ENCODE measurements around the gene ZNF440.

ZNF440 gene

GRCh38 chr19:11787536-11787935 is 26.5 kb upstream of the ZNF440 start:
- no peak overlapping the region for H3K4me3 ChIP-seq (ENCODE audit: low read length)
- peaks cover 17% of the 10 kb centered on the region for H3K36me3 ChIP-seq (ENCODE audit: control insufficient read depth, low read length)
- no peak overlapping the region for H3K4me2 ChIP-seq (ENCODE audit: low read length)
- no peaks in the 10 kb centered on the region for H4K20me1 ChIP-seq (ENCODE audit: control insufficient read depth, insufficient read depth, low read depth, low read length)
- H3K9me3 ChIP-seq (ENCODE audit: control insufficient read depth, insufficient read depth, low read length): peaks cover 23% of the 10 kb centered on the region
- no peaks in the 10 kb centered on the region for H3K79me2 ChIP-seq (ENCODE audit: control insufficient read depth, low read length)
- no peaks in the 10 kb centered on the region for H3K9me2 ChIP-seq (replicated peaks; ENCODE audit: control insufficient read depth, low read length)
- H3F3A ChIP-seq (ENCODE audit: control insufficient read depth, insufficient read depth): no peaks in the 10 kb centered on the region
- TF ChIP-seq EZH2phosphoT487 (IDR thresholded peaks at IDR 0.05; ENCODE audit: borderline replicate concordance, low read length) (no peak), CTCF (IDR thresholded peaks at IDR 0.05; ENCODE audit: low read depth, low read length, poor library complexity, severe bottlenecking) (no peak)
- no peaks in the 10 kb centered on the region for H3K4me1 ChIP-seq (ENCODE audit: control insufficient read depth, low read length)
- H3K27me3 ChIP-seq (ENCODE audit: control insufficient read depth, low read length): no peaks in the 10 kb centered on the region
- no peak overlapping the region for H3K27ac ChIP-seq (ENCODE audit: low read depth, low read length)

GRCh38 chr19:11792942-11793341 is 21.1 kb upstream of the ZNF440 start:
- Histone ChIP-seq H4K20me1 (ENCODE audit: control insufficient read depth, insufficient read depth, low read depth, low read length) (no peaks in the 10 kb centered on the region), H3K9me2 (replicated peaks; ENCODE audit: control insufficient read depth, low read length) (no peaks in the 10 kb centered on the region), H3F3A (ENCODE audit: control insufficient read depth, insufficient read depth) (0 out of 2 replicates have a peak, but pooled peaks cover 4% of the 10 kb centered on the region), H3K9me3 (ENCODE audit: control insufficient read depth, insufficient read depth, low read length) (peaks cover 6% of the 10 kb centered on the region; the same call in 1 of the 2 replicates), H3K4me2 (ENCODE audit: low read length) (no peak overlapping the region), H3K27me3 (ENCODE audit: control insufficient read depth, low read length) (no peaks in the 10 kb centered on the region), H3K27ac (ENCODE audit: low read depth, low read length) (no peak overlapping the region), H3K4me3 (ENCODE audit: low read length) (no peak overlapping the region), H3K79me2 (ENCODE audit: control insufficient read depth, low read length) (no peaks in the 10 kb centered on the region), H3K36me3 (ENCODE audit: control insufficient read depth, low read length) (no peaks in the 10 kb centered on the region), H3K4me1 (ENCODE audit: control insufficient read depth, low read length) (peaks cover 18% of the 10 kb centered on the region)
- TF ChIP-seq EZH2phosphoT487 (IDR thresholded peaks at IDR 0.05; ENCODE audit: borderline replicate concordance, low read length) (no peak), CTCF (IDR thresholded peaks at IDR 0.05; ENCODE audit: low read depth, low read length, poor library complexity, severe bottlenecking) (no peak)

GRCh38 chr19:11797491-11797890 is 16.6 kb upstream of the ZNF440 start:
- Histone ChIP-seq H3F3A (ENCODE audit: control insufficient read depth, insufficient read depth) (0 out of 2 replicates have a peak, but pooled peaks cover 4% of the 10 kb centered on the region), H3K9me2 (replicated peaks; ENCODE audit: control insufficient read depth, low read length) (no peaks in the 10 kb centered on the region), H4K20me1 (ENCODE audit: control insufficient read depth, insufficient read depth, low read depth, low read length) (no peaks in the 10 kb centered on the region), H3K79me2 (ENCODE audit: control insufficient read depth, low read length) (no peaks in the 10 kb centered on the region), H3K4me3 (ENCODE audit: low read length) (peak overlapping the region; percentile 91), H3K27ac (ENCODE audit: low read depth, low read length) (0 out of 2 replicates have a peak overlapping the region, but pooled peaks have one; percentile 4), H3K9me3 (ENCODE audit: control insufficient read depth, insufficient read depth, low read length) (no peaks in the 10 kb centered on the region), H3K4me2 (ENCODE audit: low read length) (peak overlapping the region; percentile 97), H3K27me3 (ENCODE audit: control insufficient read depth, low read length) (no peaks in the 10 kb centered on the region), H3K36me3 (ENCODE audit: control insufficient read depth, low read length) (no peaks in the 10 kb centered on the region), H3K4me1 (ENCODE audit: control insufficient read depth, low read length) (peaks cover 27% of the 10 kb centered on the region)
- TF ChIP-seq CTCF (IDR thresholded peaks at IDR 0.05; ENCODE audit: low read depth, low read length, poor library complexity, severe bottlenecking) (peak; percentile 90), EZH2phosphoT487 (IDR thresholded peaks at IDR 0.05; ENCODE audit: borderline replicate concordance, low read length) (no peak)
